Muscle layer of colon (tissue), 2 donors: ENCODE measurements around the gene GALNT14.
"Not testable (repeated sequence)": the region's sequence is repeated elsewhere in the genome, so short reads cannot be mapped to it uniquely, and the experiment has no call there.

Experiments used
- H3K27ac ChIP-seq: one replicate; pipeline ENCODE4 v1.7.0; 2013; ENCODE audit warnings: low read depth, mild to moderate bottlenecking, low read length, moderate library complexity
- H3K27me3 ChIP-seq, 2 donors: one replicate each; pipeline ENCODE4 v1.7.0; 2013; ENCODE audit warnings: low read length in 2 of 2, mild to moderate bottlenecking in 2 of 2; ENCODE audit not compliant: insufficient read depth in 2 of 2, control insufficient read depth in 1 of 2
- H3K36me3 ChIP-seq: one replicate; pipeline ENCODE4 v1.7.0; 2013; ENCODE audit warnings: mild to moderate bottlenecking, low read length; ENCODE audit not compliant: insufficient read depth
- H3K4me1 ChIP-seq: one replicate; pipeline ENCODE4 v1.7.0; 2013; ENCODE audit warnings: mild to moderate bottlenecking, low read length; ENCODE audit not compliant: insufficient read depth
- H3K4me3 ChIP-seq, 2 donors: one replicate each; pipeline ENCODE4 v1.7.0; 2013; ENCODE audit warnings: low read length in 2 of 2, low read depth in 1 of 2, mild to moderate bottlenecking in 1 of 2, moderate library complexity in 1 of 2
- H3K9ac ChIP-seq: one replicate; pipeline ENCODE4 v1.7.0; 2013; ENCODE audit warnings: low read length
- H3K9me3 ChIP-seq: one replicate; pipeline ENCODE4 v1.7.0; 2013; ENCODE audit warnings: mild to moderate bottlenecking, low read length
- donor health status: abdominal sarcoma.
- donor health status: Adenocarcinoma of cecum.

The GALNT14 gene

GRCh38 chr2:30911327-30911726 is 226.9 kb downstream of the GALNT14 start:
- H3K9ac ChIP-seq: no peak overlapping the region
- no peak overlapping the region for H3K27ac ChIP-seq

GRCh38 chr2:30910686-30911085 is 227.6 kb downstream of the GALNT14 start:
- Histone ChIP-seq H3K4me3 (no peak overlapping the region), H3K27ac (no peak overlapping the region), H3K4me1 (no peaks in the 10 kb centered on the region), H3K9me3 (no peaks in the 10 kb centered on the region), H3K36me3 (no peaks in the 10 kb centered on the region), H3K9ac (no peak overlapping the region), H3K27me3 (no peaks in the 10 kb centered on the region)

More at GRCh38 chr2:30911327-30911726, 226.9 kb downstream of the GALNT14 start:
- no peaks in the 10 kb centered on the region for H3K4me1 ChIP-seq
- H3K27me3 ChIP-seq: no peaks in the 10 kb centered on the region
- H3K9me3 ChIP-seq: no peaks in the 10 kb centered on the region
- no peak overlapping the region for H3K4me3 ChIP-seq
- H3K36me3 ChIP-seq: no peaks in the 10 kb centered on the region

GRCh38 chr2:30904437-30904836 is 233.8 kb downstream of the GALNT14 start:
- H3K9me3 ChIP-seq, H3K27ac ChIP-seq, H3K36me3 ChIP-seq: not testable (repeated sequence)

GRCh38 chr2:30903326-30903725 is 234.9 kb downstream of the GALNT14 start:
- Histone ChIP-seq H3K4me3 (no peak overlapping the region), H3K9me3 (peaks cover 1% of the 10 kb centered on the region), H3K4me1 (no peaks in the 10 kb centered on the region), H3K27me3 (no peaks in the 10 kb centered on the region), H3K36me3 (no peaks in the 10 kb centered on the region), H3K27ac (no peak overlapping the region), H3K9ac (no peak overlapping the region)

More at GRCh38 chr2:30904437-30904836, 233.8 kb downstream of the GALNT14 start:
- H3K4me1 ChIP-seq, H3K27me3 ChIP-seq, H3K9ac ChIP-seq, H3K4me3 ChIP-seq: not testable (repeated sequence)

- Histone ChIP-seq H3K9me3 (peaks cover 8% of the 10 kb centered on the region), H3K4me1 (no peaks in the 10 kb centered on the region), H3K36me3 (no peaks in the 10 kb centered on the region), H3K27me3 (no peaks in the 10 kb centered on the region), H3K27ac (no peak overlapping the region), H3K9ac (no peak overlapping the region), H3K4me3 (no peak overlapping the region)
These were observed 237.9 kb downstream of the GALNT14 start for GRCh38 chr2:30900381-30900780.

- Histone ChIP-seq H3K27me3 (no peaks in the 10 kb centered on the region), H3K9me3 (peaks cover 8% of the 10 kb centered on the region), H3K4me1 (no peaks in the 10 kb centered on the region), H3K36me3 (no peaks in the 10 kb centered on the region), H3K9ac (no peak overlapping the region), H3K27ac (no peak overlapping the region), H3K4me3 (no peak overlapping the region)
These were observed 238.7 kb downstream of the GALNT14 start for GRCh38 chr2:30899516-30900054.

- H3K4me3 ChIP-seq: no peak overlapping the region
- H3K36me3 ChIP-seq: no peaks in the 10 kb centered on the region
- H3K9ac ChIP-seq: no peak overlapping the region
- H3K4me1 ChIP-seq: no peaks in the 10 kb centered on the region
- no peak overlapping the region for H3K27ac ChIP-seq
- no peaks in the 10 kb centered on the region for H3K27me3 ChIP-seq
- peaks cover 8% of the 10 kb centered on the region for H3K9me3 ChIP-seq
These were observed 240.7 kb downstream of the GALNT14 start for GRCh38 chr2:30897539-30897938.

- no peaks in the 10 kb centered on the region for H3K36me3 ChIP-seq
- H3K4me3 ChIP-seq: no peak overlapping the region
- H3K4me1 ChIP-seq: no peaks in the 10 kb centered on the region
- H3K27ac ChIP-seq: no peak overlapping the region
- H3K27me3 ChIP-seq: no peaks in the 10 kb centered on the region
- no peak overlapping the region for H3K9ac ChIP-seq
- peaks cover 8% of the 10 kb centered on the region for H3K9me3 ChIP-seq
These were observed 243.6 kb downstream of the GALNT14 start for GRCh38 chr2:30894498-30895119.

- no peaks in the 10 kb centered on the region for H3K9me3 ChIP-seq
- H3K4me3 ChIP-seq: no peak overlapping the region
- no peak overlapping the region for H3K27ac ChIP-seq
- H3K36me3 ChIP-seq: no peaks in the 10 kb centered on the region
- H3K9ac ChIP-seq: no peak overlapping the region
- no peaks in the 10 kb centered on the region for H3K4me1 ChIP-seq
- H3K27me3 ChIP-seq: no peaks in the 10 kb centered on the region
These were observed 249.3 kb downstream of the GALNT14 start for GRCh38 chr2:30888852-30889409.

GRCh38 chr2:30886080-30886479 is 252.2 kb downstream of the GALNT14 start:
- no peak overlapping the region for H3K9ac ChIP-seq
- no peaks in the 10 kb centered on the region for H3K4me1 ChIP-seq
- no peak overlapping the region for H3K27ac ChIP-seq
- no peaks in the 10 kb centered on the region for H3K9me3 ChIP-seq
- H3K36me3 ChIP-seq: no peaks in the 10 kb centered on the region
- no peaks in the 10 kb centered on the region for H3K27me3 ChIP-seq
- H3K4me3 ChIP-seq: no peak overlapping the region

- Histone ChIP-seq H3K27ac (no peak overlapping the region), H3K9me3 (no peaks in the 10 kb centered on the region), H3K27me3 (no peaks in the 10 kb centered on the region), H3K4me3 (no peak overlapping the region), H3K4me1 (no peaks in the 10 kb centered on the region), H3K9ac (no peak overlapping the region), H3K36me3 (no peaks in the 10 kb centered on the region)
These were observed 254.4 kb downstream of the GALNT14 start for GRCh38 chr2:30883822-30884221.

GRCh38 chr2:30883184-30883583 is 255.1 kb downstream of the GALNT14 start:
- Histone ChIP-seq H3K27me3 (no peaks in the 10 kb centered on the region), H3K9me3 (no peaks in the 10 kb centered on the region), H3K36me3 (no peaks in the 10 kb centered on the region), H3K27ac (no peak overlapping the region), H3K9ac (no peak overlapping the region), H3K4me1 (no peaks in the 10 kb centered on the region), H3K4me3 (no peak overlapping the region)
